NCI-H524 treated with DMSO at 0.1 percent for 48 hours (cell line): ENCODE data around the gene GPX2.

ENCODE experiments used
- DNase-seq: peaks from one replicate; lab custom pipeline; 2025; lab: John Stamatoyannopoulos, UW

GPX2 gene

GRCh38 chr14:64958743-64959142, 16.2 kb upstream of the GPX2 start:
- DNase-seq: no peak

GRCh38 chr14:64958201-64958600, 15.7 kb upstream of the GPX2 start:
- no peak for DNase-seq

- no peak for DNase-seq
Measured at GRCh38 chr14:64956697-64957406, 14.3 kb upstream of the GPX2 start.

GRCh38 chr14:64955297-64955696, 12.8 kb upstream of the GPX2 start:
- no peak for DNase-seq

GRCh38 chr14:64954491-64955240, 12.1 kb upstream of the GPX2 start:
- DNase-seq: no peak

- no peak for DNase-seq
Measured at GRCh38 chr14:64953661-64954060, 11.1 kb upstream of the GPX2 start.

GRCh38 chr14:64953310-64953654, 10.7 kb upstream of the GPX2 start:
- DNase-seq: no peak

GRCh38 chr14:64952598-64953309, 10.2 kb upstream of the GPX2 start:
- DNase-seq: no peak

GRCh38 chr14:64951724-64952123, 9.2 kb upstream of the GPX2 start:
- no peak for DNase-seq

GRCh38 chr14:64951291-64951690, 8.7 kb upstream of the GPX2 start:
- DNase-seq: no peak

- no peak for DNase-seq
Measured at GRCh38 chr14:64950889-64951288, 8.3 kb upstream of the GPX2 start.

GRCh38 chr14:64948612-64949210, 6.2 kb upstream of the GPX2 start:
- DNase-seq: no peak

GRCh38 chr14:64947710-64948611, 5.4 kb upstream of the GPX2 start:
- DNase-seq: no peak

- DNase-seq: no peak
Measured at GRCh38 chr14:64946310-64947045, 3.9 kb upstream of the GPX2 start.

GRCh38 chr14:64945431-64946178, 3.1 kb upstream of the GPX2 start:
- no peak for DNase-seq

- DNase-seq: no peak
Measured at GRCh38 chr14:64944861-64945260, 2.3 kb upstream of the GPX2 start.

- DNase-seq: no peak
Measured at GRCh38 chr14:64944041-64944440, 1.5 kb upstream of the GPX2 start.

- DNase-seq: no peak
Measured at GRCh38 chr14:64943556-64943955, 1.0 kb upstream of the GPX2 start.

GRCh38 chr14:64940336-64940910, 2.1 kb downstream of the GPX2 start:
- no peak for DNase-seq

- DNase-seq: no peak
Measured at GRCh38 chr14:64939817-64940190, 2.7 kb downstream of the GPX2 start.
